Activated T-cell treated with anti-CD3 and anti-CD28 coated beads, Interleukin-2, amount 50 U/mL, for 72 hours (primary cell): ENCODE data around the gene GIGYF1. TPM values are rescaled to one million over a fixed set of nuclear protein-coding genes. Genes with fewer than 3 reads are reported as not detected.
"Not testable (repeated sequence)": the region's sequence is repeated elsewhere in the genome, so short reads cannot be mapped to it uniquely, and the experiment has no call there.

Source experiments
- ATAC-seq, 2 donors: fragments of 150-1000 bp; cut with Tn5 transposase; replicated peaks in 1 of 2; 2 replicates each; pipeline ENCODE4 v1.10.0; 2021; ENCODE audit warnings: moderate library complexity in 2 of 2, mild to moderate bottlenecking in 1 of 2
- DNase-seq, 2 donors: peaks; one replicate each; pipeline ENCODE4 v3.0.0; 2021 to 2022; ENCODE audit warnings: mixed read lengths in 1 of 2
- H3K27ac Mint-ChIP-seq: one replicate; pipeline ENCODE4 v1.8.0; 2022; ENCODE audit warnings: mild to moderate bottlenecking, moderate library complexity, mixed read lengths
- H3K27me3 Mint-ChIP-seq: one replicate; pipeline ENCODE4 v1.8.0; 2022; ENCODE audit warnings: low read depth, mixed read lengths
- H3K36me3 Mint-ChIP-seq, 2 donors: one replicate each; pipeline ENCODE4 v1.8.0; 2022; ENCODE audit warnings: mixed read lengths in 2 of 2, mild to moderate bottlenecking in 1 of 2; ENCODE audit not compliant: insufficient read depth in 2 of 2
- H3K4me1 Mint-ChIP-seq: one replicate; pipeline ENCODE4 v1.8.0; 2022; ENCODE audit warnings: low read depth, mixed read lengths
- H3K4me3 Mint-ChIP-seq, 2 donors: one replicate each; pipeline ENCODE4 v1.8.0; 2022; ENCODE audit warnings: mild to moderate bottlenecking in 2 of 2, mixed read lengths in 2 of 2, moderate library complexity in 2 of 2
- H3K9me3 Mint-ChIP-seq, 2 donors: one replicate each; pipeline ENCODE4 v1.8.0; 2022; ENCODE audit warnings: mixed read lengths in 2 of 2
- total RNA-seq, 2 donors: library from RNA; stranded (reverse); gene quantifications; one replicate each; pipeline ENCODE4 v1.2.3, GENCODE V29; 2022

Gene GIGYF1
- total RNA-seq, 2 donors from 2014 or later = 51.5 to 53.2 TPM

DNA sequence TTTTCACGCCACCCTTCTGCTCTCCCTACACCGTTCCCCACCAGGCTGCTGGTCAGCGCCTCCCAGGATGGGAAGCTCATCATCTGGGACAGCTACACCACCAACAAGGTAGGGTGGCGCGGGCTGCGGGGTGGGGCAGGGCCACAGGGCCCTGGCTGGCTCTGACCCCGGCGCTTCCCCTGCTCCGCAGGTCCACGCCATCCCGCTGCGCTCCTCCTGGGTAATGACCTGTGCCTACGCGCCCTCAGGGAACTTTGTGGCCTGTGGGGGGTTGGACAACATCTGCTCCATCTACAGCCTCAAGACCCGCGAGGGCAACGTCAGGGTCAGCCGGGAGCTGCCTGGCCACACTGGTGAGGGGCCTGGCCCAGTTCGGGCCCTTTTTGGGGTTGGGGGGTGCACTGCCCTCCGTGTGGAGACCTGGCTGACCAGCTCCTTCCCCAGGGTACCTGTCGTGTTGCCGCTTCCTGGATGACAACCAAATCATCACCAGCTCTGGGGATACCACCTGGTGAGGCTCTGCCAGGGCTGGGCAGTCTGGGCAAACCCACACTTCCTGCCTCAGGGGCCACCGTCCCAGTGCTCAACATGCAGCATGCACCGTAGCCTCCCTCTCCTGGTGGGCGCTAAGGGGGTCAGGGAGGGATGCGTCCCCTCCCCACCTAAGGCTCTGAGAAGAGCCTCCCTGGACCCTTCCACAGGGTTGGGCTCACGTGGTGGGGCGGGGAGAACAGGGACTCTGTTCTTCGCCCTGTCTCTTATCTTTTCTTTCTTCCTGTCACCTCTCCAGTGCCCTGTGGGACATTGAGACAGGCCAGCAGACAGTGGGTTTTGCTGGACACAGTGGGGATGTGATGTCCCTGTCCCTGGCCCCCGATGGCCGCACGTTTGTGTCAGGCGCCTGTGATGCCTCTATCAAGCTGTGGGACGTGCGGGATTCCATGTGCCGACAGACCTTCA is 16.5 kb downstream of the GIGYF1 start:
- peak overlapping the region; percentile 32 to 45 for H3K4me3 Mint-ChIP-seq
- H3K36me3 Mint-ChIP-seq = peaks cover 5 to 13% of the 10 kb centered on the region in 2 donors
- ATAC-seq = no peak
- no peaks in the 10 kb centered on the region for H3K27me3 Mint-ChIP-seq
- no peak for DNase-seq
- H3K27ac Mint-ChIP-seq = peak overlapping the region; percentile 80
- peaks cover 23% of the 10 kb centered on the region for H3K4me1 Mint-ChIP-seq
- no peaks in the 10 kb centered on the region for H3K9me3 Mint-ChIP-seq

DNA sequence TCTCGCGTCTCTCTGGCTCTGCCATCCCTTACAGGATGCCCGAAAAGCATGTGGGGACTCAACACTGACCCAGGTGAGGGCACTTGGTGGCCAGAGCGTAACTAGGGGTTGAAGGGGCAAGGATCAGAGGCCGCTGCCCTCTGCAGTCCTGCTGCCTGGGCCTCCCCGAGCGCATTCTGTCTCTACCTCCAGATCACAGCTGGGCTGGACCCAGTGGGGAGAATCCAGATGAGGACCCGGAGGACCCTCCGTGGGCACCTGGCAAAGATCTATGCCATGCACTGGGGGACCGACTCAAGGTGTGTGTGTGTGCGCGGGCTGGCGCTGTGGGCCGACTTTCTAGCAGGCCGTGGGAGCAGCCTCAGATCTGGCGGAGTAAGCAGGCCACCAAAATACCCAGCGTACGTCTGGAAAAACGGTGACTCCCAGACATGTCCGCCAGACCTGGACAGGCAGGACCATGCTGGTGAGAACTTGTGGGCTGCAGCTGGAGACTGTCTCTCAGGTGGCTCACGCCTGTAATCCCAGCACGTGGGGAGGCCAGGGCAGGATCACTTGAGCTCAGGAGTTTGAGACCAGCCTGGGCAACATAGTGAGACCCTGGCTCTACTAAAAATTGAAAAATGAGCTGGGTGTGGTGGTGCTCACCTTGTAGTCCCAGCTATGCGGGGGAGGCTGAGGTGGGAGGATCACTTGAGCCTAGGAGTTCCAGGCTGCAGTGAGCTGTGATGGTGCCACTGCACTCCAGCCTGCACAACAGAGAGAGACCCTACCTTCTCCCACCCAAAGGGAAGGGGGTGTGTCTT is 17.3 kb downstream of the GIGYF1 start:
- DNase-seq (no peak), ATAC-seq (no peak)
- H3K36me3 Mint-ChIP-seq = peaks cover 5 to 13% of the 10 kb centered on the region in 2 donors
- no peaks in the 10 kb centered on the region for H3K27me3 Mint-ChIP-seq
- peaks cover 26% of the 10 kb centered on the region for H3K4me1 Mint-ChIP-seq
- H3K27ac Mint-ChIP-seq = peak overlapping the region; percentile 90
- H3K9me3 Mint-ChIP-seq = no peaks in the 10 kb centered on the region
- peak overlapping the region; percentile 86 to 92 for H3K4me3 Mint-ChIP-seq

DNA sequence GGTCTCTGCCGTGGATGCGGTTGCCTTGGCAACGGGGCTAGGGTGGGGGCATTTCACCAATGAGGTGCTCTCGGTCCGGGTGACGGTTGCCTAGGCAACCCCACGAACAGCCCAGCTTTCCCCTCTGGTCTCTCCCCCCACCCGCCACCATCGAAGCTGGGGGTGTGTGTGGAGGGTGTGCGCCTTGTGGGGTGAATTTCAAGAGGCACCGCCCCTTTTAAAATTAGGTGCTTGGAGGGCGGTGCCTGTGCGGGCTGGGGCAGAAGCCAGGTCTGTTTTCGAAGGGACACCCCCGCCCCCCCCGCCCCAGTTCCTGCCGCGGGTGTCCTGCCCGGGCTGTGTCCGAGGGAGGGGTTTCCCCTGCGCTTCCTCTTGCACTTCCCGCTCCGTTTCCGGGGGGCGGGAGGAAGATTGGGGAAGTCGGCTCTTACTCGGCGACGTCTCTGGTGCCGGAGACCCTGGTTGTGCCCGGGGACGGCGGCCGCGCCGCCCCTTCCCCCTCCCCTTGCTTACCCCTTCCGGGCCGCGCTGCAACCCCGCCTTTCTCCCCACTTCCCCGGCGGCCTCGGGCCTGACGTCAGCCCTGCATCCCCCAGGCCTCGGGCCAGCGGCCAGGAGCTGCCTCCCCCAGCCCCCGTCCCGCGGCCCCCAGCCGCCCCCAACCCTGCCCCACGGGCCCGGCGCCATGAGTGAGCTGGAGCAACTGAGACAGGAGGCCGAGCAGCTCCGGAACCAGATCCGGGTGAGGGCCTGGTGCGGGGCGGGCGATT is 18.3 kb downstream of the GIGYF1 start:
- Mint-ChIP-seq H3K27ac (no peak overlapping the region), H3K4me1 (peaks cover 26% of the 10 kb centered on the region), H3K4me3 (peak overlapping the region; percentile 84 to 86), H3K9me3 (no peaks in the 10 kb centered on the region), H3K27me3 (no peaks in the 10 kb centered on the region), H3K36me3 (peaks cover 5 to 13% of the 10 kb centered on the region in 2 donors)
- DNase-seq = peak; percentile 78 to 81
- peak; percentile 53 to 58 for ATAC-seq

DNA sequence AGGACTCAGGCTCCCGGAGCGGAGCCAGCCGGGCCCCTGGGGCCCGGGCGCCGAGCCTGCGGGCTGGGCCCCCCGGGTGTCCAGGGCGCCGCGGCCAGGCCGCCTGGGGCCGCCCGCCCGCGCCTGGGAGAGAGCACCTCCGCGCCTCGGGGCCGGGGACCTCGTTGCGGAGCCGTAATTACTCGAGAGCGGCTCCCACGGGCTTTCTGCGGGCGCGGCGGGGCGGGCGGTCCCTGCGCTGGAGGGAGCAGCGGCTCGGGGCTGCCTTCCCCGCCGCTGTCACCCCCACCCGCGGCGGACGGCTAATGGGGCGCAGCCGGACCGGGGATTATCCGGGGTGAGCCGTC is 19.0 kb downstream of the GIGYF1 start:
- H3K4me3 Mint-ChIP-seq = peak overlapping the region; percentile 97
- H3K4me1 Mint-ChIP-seq = peaks cover 26% of the 10 kb centered on the region
- no peaks in the 10 kb centered on the region for H3K27me3 Mint-ChIP-seq
- H3K36me3 Mint-ChIP-seq = peaks cover 5 to 12% of the 10 kb centered on the region in 2 donors
- no peak for ATAC-seq
- peak; percentile 48 to 49 for DNase-seq
- no peak overlapping the region for H3K27ac Mint-ChIP-seq
- no peaks in the 10 kb centered on the region for H3K9me3 Mint-ChIP-seq

DNA sequence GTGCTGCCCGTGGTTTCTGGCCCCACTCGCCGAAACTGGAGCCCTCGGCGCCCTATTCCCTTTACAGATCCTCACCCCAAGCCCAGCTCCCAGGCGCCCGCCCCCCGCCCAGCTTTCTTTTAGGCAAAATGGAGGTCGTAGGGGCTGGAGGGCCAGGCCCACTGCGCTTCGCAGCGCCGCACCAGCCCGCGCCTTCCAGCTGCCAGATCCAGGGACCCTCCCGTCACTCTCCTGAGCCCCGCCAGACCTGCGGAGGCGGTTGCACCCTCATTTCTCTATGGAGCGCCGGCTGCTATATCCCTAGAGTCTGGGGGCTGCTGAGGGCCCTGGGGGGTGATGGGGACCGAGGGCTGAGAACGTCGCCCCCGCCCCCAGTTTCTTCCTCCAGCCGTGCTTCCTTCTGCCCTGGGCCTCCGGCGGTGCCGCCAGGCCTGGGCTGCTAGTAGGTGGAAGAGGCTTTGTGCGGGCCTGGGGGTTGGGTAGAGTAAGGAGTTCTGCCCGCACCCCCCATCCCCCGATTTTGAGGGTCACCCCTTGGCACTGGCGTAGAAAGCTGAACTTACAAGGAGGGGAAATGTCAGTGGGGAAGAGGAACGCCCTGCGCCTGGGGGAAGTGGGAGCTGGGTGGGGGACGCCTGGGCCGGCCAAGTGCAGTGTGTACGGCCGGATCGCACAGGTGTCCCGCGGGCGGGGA is 19.5 kb downstream of the GIGYF1 start:
- Mint-ChIP-seq H3K36me3 (peaks cover 5 to 10% of the 10 kb centered on the region in 2 donors), H3K4me1 (peaks cover 26% of the 10 kb centered on the region), H3K9me3 (no peaks in the 10 kb centered on the region), H3K4me3 (peak overlapping the region; percentile 97), H3K27ac (peak overlapping the region; percentile 95), H3K27me3 (no peaks in the 10 kb centered on the region)
- DNase-seq = peak; percentile 34 to 46
- ATAC-seq = no peak

DNA sequence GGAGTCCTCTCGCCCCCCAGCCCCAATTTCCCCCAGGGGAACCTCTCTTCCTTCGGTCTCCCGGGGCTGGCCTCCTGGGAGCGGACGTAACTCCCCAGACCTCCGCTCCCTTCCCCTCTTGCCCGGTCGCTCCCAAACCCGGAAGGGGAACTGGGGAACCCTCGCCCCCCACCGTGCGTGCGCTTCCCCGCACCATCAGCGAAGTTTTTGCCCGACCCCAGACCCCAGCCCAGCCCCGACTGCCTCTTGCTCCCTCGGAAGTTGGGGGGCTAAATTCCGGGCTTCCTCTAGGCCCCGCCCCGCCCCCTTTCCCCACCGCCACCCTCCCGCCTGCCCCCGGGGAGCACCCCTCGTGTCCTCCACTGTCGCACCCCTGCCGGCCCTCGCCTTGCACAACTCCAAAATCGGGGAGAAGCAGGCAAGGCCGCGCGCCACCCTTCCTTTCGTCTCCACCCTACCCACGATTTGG is 20.1 kb downstream of the GIGYF1 start:
- no peaks in the 10 kb centered on the region for H3K9me3 Mint-ChIP-seq
- peaks cover 5 to 7% of the 10 kb centered on the region in 2 donors for H3K36me3 Mint-ChIP-seq
- ATAC-seq = peak in 1 of 2 donors; percentile 0
- peak in 1 of 2 donors; percentile 42 for DNase-seq
- H3K27me3 Mint-ChIP-seq = no peaks in the 10 kb centered on the region
- peak overlapping the region; percentile 95 for H3K27ac Mint-ChIP-seq
- peak overlapping the region; percentile 97 for H3K4me3 Mint-ChIP-seq
- peaks cover 22% of the 10 kb centered on the region for H3K4me1 Mint-ChIP-seq

DNA sequence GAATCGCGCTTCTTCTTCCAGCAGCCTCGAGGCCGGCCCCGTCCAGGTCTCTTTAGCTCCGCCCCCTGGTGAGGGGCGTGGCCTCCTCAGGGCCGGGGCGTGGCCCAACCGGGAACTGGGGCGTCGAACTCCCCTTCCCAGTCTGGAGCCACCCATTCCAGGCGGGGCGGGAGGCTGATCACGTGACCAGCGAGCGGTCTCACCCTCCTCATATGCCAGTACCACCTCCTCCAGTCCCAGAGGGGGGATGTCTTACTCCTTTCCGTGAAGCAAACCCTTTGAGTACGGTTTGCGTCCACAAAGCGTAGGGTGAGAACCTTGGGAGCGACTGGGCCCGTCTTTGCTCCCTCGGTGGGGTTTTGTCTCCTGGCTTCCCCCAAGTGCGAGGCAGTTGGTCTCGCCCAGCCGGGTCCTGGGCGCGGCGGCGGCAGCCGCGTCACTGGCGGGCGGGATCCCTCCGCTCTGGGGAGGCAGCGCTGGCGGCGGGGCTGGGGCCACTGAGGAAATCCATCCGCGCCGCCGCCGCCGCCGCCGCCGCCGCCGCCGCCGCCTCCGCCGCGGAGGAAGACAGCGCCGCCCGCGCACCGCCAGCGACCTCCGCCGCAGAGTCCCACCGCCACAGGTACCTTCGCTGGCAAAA is 20.6 kb downstream of the GIGYF1 start, which contains the start of gene GNB2:
TSS of gene GNB2 (plus strand) at position 439 of the 640 bp plus-strand sequence. CDS start 2,526 bp downstream, outside the sequence.
- DNase-seq = peak; percentile 99 to 100
- H3K4me1 Mint-ChIP-seq = peaks cover 20% of the 10 kb centered on the region
- H3K36me3 Mint-ChIP-seq = peaks cover 5% of the 10 kb centered on the region in 2 donors
- peak within 1 kb of the TSS; percentile 95 for H3K27ac Mint-ChIP-seq
- H3K9me3 Mint-ChIP-seq = no peaks in the 10 kb centered on the region
- peak within 1 kb of the TSS; percentile 97 for H3K4me3 Mint-ChIP-seq
- H3K27me3 Mint-ChIP-seq = no peaks in the 10 kb centered on the region
- peak; percentile 77 to 78 for ATAC-seq

DNA sequence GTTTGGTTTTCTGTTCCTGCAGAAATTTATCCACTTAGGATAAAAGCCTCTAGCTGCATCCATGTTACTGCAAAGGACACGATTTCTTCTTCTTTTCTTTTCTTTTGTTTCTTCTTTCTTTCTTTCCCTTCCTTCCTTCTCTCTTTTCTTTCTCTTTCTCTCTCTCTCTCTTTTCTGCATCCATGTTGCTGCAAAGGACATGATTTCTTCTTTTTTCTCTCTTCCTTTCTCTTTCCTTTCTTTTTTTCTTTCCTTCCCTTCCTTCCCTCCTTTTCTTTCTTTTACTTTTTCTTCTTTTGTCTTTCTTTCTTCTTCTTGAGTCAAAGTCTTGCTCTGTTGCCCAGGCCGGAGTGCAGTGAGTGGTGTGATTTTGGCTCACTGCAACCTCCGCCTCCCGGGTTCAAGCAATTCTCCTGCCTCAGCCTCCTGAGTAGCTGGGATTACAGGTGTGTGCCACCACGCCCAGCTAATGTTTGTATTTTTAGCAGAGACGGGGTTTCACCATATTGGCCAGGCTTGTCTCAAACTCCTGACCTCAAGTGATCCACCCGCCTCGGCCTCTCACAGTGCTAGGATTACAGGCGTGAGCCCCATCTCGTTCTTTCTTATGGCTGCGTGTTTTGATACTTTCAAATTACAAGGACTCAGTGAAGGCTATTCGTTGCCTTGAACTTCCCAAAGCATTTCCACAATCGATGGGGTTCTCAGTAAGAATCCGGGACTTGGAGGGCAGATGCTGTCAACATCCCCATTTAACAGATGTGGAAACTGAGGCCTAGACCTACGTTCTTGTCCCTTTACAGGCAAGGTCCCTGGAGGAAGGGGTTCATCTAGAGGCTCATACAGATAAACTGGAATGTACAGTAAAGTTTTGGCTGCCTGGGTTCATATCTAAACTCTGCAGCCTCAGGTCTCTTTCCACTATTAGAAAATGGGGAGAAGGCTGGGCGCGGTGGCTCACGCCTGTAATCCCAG is 22.4 kb downstream of the GIGYF1 start:
- Mint-ChIP-seq H3K4me3 (peak overlapping the region in 1 of 2 donors; percentile 97), H3K27ac (no peak overlapping the region)

DNA sequence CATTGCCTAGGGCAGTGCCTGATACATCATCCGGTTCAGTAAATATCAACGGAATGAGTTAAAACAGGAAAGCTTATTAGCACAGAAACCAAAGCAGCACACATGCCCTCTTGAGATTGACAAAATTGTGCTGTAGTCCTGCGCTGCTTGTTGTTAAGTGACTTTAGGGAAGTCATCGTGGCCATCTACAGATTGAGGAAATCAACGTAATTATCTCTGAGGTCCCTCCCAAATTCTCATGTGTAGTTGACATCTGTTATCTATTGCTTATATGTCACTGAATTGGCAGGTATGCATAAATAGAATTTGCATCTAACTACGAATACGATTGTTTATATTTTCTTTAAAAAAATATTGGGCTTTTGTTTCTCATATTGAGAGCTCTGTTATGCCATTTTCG is 24.0 kb downstream of the GIGYF1 start:
- H3K36me3 Mint-ChIP-seq = peaks cover 0 to 3% of the 10 kb centered on the region in 2 donors
- ATAC-seq (no peak), DNase-seq (no peak)
- no peaks in the 10 kb centered on the region for H3K27me3 Mint-ChIP-seq
- no peak overlapping the region for H3K4me3 Mint-ChIP-seq
- H3K27ac Mint-ChIP-seq = no peak overlapping the region
- H3K4me1 Mint-ChIP-seq = peaks cover 9% of the 10 kb centered on the region
- no peaks in the 10 kb centered on the region for H3K9me3 Mint-ChIP-seq

More for the DNA sequence above, 22.4 kb downstream of the GIGYF1 start:
- Mint-ChIP-seq H3K4me1 (peaks cover 13% of the 10 kb centered on the region), H3K27me3 (no peaks in the 10 kb centered on the region), H3K36me3 (peaks cover 2 to 3% of the 10 kb centered on the region in 2 donors), H3K9me3 (no peaks in the 10 kb centered on the region)
- DNase-seq (no peak), ATAC-seq (no peak)

DNA sequence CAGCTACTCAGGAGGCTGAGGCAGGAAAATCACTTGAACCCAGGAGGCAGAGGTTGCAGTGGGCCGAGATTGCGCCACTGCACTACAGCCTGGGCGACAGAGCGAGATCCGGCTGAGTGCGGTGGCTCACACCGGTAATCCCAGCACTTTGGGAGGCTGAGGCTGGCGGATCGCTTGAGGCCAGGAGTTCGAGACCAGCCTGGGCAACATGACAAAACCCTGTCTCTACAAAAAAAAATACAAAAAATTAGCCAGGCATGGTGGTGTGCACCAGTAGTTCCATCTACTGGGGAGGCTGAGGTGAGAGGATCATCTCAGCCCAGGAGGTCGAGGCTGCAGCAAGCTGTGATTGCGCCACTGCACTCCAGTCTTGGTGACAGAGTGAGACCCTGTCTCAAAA is 24.9 kb downstream of the GIGYF1 start:
- not testable (repeated sequence) for H3K4me3 Mint-ChIP-seq, H3K36me3 Mint-ChIP-seq, DNase-seq, H3K27ac Mint-ChIP-seq, ATAC-seq, H3K27me3 Mint-ChIP-seq, H3K9me3 Mint-ChIP-seq, H3K4me1 Mint-ChIP-seq

DNA sequence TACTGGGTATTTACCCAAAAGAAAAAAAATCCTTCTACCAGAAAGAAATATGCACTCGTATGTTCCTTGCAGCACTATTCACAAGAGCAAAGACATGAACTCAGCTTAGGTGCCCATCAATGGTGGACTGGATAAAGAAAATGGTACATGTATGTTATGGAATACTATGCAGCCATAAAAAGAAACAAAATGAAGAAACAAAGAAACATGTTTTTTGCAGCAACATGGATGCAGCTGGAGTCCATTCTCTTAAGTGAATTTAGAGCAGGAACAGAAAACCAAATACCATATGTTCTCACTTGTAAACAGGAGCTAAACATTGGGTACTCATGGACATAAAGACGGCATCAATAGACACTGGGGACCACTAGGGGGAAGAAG is 26.0 kb downstream of the GIGYF1 start:
- peaks cover 8% of the 10 kb centered on the region for H3K4me1 Mint-ChIP-seq
- no peak overlapping the region for H3K27ac Mint-ChIP-seq
- no peak overlapping the region for H3K4me3 Mint-ChIP-seq
- DNase-seq = no peak
- no peak for ATAC-seq
- no peaks in the 10 kb centered on the region for H3K36me3 Mint-ChIP-seq
- no peaks in the 10 kb centered on the region for H3K9me3 Mint-ChIP-seq
- no peaks in the 10 kb centered on the region for H3K27me3 Mint-ChIP-seq
